NCI-H2196 treated with DMSO at 0.1 percent for 48 hours (cell line): ENCODE data around the gene TMEM131L.

Experiments used
- DNase-seq: peaks from one replicate; lab custom pipeline; 2025; ENCODE audit not compliant: unreplicated experiment; lab: John Stamatoyannopoulos, UW

TMEM131L gene

DNA sequence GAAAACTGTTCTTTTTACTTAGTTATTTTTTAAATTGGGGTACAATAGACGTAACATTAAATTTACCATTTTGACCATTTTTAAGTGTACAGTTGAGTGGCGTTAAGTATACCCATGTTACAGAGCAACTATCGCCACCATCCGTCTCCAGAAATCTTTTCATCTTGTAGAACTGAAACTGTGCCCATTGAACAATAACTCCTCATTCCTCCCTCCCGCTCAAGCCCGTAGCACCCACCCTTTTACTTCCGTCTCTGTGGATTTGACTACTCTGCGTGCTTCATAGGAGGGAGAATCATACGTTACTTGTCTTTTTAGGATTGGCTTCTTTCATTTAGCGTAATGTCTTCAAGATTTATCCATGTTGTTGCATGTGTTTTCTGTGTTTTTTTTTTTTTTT is 55.3 kb downstream of the TMEM131L start:
- DNase-seq: no peak

DNA sequence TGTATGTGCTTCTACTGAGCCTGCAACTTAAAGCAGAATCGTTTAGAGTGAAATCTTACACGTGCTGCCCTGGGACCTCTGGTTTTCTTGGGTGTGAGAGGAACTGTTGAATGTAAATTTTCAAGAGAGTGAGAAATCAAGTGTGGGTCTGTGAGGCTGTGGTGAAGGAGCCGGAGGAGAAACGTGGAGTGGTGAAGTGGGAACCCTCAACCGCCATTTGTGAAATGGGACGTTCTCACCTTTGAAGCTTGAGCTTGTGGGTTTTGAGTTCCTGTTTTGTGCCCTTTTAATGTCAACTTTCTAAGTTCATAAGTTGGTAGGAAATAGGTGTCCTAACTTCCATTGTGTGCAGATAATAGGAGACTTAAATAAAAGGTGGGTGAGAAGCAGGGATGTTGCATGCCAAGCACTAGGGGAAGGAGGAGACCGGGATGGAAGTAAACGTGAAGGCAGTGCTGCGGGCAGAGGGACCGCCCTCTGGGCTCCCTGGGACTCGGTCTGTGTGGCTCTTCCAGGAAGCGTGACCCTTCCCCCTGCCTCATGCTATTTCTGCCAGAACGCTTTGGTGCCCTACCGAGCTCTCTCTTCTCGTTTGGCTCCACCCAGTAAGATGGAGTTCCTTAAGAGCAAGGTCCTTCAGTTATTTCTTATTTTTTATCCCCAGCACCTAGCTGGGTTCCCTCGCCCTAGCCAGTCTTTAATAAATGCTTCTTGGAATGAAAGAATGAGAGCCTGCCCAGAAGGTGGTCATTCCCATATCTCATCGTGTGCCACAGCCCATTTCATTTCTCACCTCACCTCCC is 56.0 kb downstream of the TMEM131L start:
- no peak for DNase-seq

DNA sequence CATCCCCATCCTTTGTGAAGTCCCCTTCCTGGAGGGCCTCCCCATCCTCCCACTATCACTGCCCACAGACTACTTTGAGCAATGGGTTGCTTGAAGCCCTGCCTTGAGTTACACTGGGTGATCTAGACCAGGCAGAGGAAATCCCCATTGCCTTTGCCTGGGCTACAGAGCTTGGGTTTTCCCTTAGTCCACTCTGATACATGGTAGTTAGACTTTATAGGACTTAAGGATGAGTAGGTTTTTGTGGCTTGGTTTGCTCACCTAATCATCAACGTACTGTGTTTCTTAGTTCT is 56.6 kb downstream of the TMEM131L start:
- no peak for DNase-seq

DNA sequence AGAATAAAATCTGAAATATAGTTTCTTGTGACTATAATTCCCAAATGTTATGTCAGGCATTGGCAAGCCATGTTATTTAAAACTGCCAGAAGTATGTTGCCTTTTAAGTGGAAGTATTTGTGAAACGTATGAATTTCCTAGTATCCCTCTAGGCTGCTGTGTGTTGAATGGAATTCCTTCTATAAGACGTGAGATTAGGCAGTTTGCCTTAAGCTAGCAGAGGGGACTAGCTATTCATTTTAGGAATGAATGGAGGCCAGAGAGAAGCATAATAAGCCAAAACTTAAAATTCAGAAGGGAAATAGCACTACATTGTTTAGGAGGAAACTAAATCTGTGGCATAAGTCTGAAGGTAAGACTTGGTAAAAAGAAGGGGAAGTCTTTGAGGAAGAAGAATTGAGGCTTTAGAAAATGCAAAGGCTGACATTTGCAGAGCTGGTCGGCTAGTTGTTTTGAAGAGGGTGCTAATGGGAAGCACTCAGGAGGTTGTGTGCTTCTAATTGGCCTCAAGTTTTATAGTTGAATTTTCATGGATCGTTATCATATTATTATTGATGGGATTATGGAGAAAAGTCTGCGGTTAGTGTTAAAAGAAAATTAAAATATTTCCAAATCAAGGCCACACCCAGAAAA is 57.1 kb downstream of the TMEM131L start:
- DNase-seq: no peak

DNA sequence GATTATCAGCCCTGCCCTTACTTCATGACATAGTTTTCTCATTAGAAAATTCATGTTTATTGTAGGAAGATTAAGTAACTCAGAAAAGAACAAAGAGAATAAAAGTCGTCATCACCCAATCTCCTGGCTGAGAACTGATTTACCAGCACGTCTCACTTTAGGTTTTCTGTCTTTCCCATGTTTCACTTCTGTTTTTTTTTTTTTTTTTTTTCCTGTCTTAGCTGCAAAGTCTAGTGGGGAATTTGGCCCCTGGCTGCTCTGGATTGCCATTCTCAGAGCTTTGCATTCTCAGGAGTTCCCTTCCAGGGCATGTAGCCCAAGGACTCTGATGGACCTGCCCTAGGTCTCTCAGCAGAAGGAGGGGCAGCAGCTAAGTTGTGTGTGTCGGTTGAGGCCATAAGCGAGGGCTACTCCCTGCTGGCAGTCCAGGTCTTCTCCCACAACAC is 57.8 kb downstream of the TMEM131L start:
- DNase-seq: no peak

DNA sequence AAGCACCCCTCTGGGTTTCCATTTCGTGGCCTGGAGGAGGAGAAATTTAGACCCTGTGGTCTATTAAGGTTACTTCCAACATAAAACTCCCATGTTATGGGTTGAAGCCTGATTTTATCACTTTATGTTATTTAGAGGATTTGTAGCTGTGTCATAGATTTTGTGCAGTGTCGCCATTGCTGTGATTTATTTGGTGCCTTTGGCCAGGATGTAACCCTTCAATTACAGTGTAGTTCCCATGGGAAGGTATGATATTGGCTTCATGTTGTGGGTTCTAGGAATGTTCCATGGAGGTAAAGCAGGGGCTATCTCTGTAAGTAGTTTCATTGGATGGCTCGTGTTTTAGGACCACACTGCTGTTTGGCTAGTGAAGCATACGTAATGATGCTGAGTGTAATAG is 58.5 kb downstream of the TMEM131L start:
- no peak for DNase-seq

DNA sequence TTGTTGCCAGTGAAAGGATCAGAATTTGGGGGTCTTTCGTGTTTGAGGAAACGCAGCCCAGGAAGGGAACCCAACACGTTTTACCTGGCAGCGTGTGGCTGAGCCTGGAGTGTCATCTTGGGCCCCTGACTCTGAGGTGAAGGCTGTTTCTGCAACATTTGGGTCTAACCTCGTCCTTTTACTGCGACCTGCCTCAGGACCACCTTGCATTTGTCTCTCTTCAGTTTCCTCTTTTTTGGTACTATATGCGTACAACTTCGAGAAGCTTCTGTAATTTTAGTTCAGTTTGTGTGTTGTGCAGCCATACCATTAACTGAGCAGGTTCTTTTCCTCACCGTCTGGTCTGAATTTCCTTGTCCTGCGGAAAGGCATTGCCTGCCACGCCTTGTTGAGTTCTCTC is 61.5 kb downstream of the TMEM131L start:
- no peak for DNase-seq

DNA sequence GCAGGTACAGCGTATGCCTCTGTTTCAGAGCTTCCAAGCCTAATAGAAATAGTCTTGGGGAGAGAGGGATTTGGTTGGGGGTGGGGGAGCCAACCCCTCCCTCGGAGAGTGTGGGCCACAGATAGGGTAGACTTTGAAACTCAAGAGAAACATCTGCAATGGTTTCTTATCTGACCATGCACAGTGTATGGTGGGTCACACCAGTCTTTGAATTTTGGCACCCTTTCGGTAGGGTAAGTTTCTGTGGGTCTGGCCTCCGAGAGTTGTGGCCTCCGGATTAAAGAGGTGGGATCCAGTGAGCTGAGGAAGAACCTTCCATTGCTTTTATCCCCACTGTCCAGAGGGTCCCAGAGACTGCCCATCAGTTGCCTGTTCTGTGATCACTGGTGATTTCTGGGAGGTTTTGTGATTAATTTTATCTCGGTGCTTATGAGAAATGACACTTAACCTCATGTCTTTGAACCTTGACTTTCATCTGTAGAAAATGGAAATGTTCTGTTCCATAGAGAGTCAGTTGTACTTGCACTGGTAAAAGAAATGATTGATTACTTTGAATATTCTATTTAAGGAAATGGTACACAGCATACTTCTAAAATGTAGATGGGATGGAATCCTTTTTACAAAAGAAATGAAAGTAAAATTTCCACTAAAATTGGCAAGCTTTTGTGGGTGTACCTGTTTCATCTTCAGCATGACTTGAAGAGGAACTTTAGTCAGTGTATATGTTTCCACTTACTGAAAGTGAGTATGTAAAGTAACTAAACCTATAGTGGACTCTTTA is 62.7 kb downstream of the TMEM131L start:
- no peak for DNase-seq

DNA sequence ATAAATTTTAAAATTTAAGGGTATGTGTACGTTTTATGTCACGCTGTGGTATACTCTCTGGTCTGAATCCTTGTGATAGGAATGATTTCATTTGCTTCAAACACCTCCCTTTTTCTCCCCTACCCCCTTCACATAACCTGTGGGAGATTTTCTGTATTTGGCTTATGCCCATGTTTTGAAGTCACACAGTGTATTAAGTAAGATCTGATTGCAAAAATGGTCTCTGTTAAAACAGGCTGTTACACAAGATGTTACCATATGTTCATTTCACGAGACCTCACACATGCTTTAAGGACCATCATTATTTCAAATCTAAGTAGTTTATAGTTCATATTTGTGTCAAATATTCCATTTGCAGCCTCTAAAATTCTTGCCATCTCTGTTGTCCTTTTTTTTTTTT is 63.5 kb downstream of the TMEM131L start:
- DNase-seq: no peak

DNA sequence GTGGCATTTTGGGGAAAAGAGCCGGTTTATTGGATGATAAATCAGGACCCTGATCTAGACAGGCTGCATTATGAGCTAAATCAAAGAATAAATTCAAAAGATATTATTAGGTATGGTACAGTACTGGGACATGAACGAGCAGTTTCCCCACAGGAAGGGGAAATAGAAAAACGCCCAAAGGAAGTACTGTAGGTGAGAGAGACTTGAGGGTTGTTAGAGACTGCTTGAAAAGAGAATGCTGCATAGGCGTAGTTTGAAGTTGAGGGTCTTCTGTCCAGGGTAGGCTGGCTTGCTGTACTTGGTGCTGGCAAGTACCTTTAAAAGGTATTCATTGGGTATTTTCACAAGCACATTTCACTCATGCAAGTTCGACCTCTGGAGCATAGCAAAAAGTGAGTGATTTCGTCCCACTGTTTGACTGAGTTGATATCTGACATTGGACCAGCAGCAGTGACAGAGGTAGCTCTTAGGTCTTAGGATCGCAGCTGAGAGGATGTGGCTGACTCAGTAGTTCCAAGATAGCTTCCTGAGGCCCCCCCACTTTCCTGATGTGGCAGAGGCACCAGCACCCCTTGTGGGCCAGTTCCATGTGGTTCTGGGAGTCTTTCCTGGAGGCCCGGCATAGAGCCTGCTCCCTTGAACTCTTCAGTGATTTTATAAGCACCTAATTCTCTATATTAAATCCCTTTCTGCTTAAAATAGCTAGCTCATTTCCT is 64.3 kb downstream of the TMEM131L start:
- no peak for DNase-seq

DNA sequence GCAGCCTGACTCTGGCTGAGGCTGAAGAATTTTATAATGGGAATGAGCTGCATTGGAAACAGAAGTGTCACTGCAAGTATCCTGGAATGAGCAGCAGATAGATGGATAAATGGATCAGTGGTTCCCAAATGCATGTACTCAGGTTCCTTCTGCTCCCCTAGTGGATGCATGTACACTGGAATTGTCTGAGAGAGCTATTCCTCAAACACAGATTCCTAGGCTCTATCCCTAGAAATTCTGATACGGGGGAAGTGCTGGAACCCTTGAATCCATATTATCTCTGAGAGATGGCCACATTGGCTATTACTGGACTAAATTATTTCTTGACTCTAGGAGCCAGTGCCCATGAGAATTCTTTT is 64.8 kb downstream of the TMEM131L start:
- DNase-seq: no peak

DNA sequence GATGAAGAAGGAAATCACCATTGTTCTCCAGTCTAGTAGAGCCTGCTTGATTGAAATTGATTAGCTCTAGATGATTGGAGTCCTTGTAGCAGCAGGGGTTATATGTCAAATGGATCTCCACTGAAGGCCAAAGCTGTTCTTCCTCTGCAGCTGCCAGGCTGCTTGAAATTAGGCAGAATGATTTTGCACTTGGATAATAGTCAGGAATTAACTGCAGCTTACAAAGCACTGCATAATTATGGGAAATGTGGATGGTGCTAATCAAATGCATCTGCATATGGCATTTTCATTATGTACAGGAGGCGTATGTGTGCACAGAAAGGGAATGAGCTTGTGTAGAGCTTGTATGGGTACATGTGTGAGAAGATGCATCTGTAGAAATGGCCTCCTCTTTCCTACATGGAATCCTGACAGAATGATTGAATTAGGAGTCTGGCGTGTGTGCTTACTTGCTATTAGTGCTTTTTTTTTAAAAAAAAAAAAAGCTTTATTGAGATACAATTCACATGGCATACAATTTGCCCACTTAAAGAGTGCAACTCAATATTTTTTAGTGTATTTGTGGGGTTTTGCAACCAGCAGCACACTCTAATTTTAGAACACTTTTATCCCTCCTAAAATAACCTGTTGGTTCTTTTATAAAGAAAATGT is 65.9 kb downstream of the TMEM131L start:
- DNase-seq: no peak

DNA sequence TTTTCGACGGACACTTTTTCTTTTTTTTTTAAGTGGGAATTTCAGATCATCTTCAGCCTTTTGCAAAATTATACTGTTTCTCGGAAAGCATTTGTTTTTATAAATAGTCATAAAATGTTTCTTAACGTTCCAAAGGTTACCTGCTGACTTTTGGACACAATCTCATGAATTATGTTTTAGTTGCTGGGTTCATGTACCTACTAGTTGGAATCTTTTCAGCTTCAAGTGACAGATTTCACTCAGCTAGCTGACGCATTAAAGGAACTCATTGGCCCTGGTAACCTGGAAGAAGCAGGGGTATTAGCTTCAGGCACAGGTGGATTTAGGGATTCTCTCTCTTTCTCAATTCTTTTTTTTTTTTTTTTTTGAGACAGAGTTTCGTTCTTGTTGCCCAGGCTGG is 66.5 kb downstream of the TMEM131L start:
- no peak for DNase-seq

DNA sequence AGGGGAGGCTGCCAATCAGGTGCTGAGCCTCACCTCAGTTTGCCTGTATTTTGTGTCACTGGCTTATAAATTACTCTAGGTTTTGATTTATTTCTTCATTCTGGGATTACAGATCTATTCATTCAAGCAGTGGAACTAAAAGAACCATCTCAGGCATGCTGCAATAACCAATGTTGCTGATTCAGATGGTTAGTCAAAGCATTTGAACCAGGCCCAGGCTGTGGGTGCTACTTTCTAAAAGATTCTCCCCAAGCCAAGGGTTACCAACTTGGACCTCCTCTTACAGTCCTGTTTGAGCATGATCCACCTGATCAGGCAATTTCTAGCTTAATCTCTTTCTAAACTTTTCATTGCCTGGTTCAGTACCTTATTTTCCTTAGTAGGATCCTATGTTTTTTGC is 67.2 kb downstream of the TMEM131L start:
- no peak for DNase-seq

DNA sequence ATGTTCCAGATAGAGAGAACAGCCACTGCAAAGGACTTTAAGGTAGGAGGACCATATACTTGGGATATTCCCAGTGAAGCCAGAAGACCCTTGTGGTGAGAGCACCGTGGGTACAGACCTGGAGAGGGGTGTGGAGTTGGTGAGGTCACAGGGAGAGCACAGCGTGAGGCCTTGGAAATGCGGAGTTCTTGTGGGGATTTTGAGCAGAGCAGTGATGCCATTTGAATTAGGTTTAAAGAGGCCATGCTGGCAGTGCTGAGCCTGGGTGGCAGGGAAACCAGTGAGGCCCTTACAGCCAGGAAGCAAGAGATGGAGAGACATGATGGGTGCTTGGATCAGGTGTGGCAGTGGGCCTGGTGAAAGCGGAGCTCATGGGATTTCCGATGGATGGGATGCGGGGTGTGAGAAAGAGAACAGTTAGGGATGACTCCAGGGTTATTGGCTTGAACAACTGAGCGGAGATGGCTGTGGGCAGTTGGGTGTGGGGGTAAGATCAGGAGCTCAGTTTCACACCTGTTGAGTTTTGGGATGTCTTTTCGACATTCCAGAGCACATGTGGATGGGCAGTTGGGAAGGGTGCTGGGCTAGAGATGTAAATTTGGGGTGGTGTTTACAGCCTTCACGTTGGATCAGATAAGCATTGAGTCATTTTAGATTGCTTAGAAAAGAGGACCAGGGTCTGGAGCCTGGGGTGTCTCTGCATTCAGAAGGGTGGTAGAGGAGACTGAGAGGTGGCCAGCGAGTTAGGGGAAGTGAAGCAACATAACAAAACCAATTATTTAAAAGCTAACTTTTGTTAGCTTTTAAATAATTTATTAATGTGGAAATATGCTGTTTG is 68.9 kb downstream of the TMEM131L start:
- no peak for DNase-seq

DNA sequence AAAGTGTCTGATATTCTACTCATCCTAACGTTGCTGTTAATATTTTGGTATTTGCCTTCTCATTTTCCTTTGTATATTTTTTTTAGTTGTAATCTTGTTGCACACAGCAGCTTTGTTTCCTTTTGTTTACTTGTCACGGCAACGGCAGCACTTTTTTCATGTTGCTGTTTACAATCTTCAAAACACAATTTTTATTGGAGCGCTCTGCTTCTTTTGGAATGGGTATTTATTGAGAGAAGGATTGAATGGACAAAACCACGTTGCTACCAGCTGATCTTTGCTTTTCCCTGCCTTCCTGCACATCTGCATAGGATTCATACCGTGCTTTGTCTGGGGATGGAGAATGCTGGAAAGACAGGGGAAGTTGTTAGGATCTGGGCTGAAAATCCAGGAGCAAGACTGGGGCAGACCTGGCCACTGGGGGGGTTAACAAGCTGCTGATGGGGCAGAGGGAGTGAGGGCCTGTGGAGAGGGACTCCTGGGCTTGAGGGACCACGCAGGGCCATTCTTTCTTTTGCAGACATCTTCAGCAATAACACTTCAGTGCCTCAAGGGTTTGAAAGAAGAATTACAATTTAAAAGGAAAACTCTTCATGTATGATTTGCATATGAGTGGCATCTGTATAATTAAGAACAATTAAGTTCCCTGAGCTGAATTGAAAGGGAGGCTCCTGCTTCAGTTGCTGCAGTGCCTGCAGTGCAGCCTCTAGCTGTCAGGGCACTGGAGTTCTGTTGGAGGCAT is 69.8 kb downstream of the TMEM131L start:
- DNase-seq: no peak

DNA sequence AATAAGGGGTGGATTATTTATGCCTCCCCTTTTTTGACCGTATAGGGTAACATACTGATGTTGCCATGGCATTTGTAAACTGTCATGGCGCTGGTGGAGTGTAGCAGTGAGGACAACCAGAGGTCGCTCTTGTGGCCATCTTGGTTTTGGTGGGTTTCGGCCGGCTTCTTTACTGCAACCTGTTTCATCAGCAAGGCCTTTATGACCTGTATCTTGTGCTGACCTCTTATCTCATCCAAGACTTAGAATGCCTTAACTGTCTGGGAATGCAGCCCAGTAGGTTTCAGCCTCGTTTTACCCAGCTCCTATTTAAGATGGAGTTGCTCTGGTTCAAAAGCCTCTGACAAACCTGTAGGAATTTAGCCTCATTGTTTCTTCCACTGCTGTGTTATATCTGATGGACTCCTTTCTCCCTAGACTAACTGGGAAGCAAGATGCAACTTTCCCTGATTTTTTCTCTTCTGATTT is 71.4 kb downstream of the TMEM131L start:
- DNase-seq: no peak

DNA sequence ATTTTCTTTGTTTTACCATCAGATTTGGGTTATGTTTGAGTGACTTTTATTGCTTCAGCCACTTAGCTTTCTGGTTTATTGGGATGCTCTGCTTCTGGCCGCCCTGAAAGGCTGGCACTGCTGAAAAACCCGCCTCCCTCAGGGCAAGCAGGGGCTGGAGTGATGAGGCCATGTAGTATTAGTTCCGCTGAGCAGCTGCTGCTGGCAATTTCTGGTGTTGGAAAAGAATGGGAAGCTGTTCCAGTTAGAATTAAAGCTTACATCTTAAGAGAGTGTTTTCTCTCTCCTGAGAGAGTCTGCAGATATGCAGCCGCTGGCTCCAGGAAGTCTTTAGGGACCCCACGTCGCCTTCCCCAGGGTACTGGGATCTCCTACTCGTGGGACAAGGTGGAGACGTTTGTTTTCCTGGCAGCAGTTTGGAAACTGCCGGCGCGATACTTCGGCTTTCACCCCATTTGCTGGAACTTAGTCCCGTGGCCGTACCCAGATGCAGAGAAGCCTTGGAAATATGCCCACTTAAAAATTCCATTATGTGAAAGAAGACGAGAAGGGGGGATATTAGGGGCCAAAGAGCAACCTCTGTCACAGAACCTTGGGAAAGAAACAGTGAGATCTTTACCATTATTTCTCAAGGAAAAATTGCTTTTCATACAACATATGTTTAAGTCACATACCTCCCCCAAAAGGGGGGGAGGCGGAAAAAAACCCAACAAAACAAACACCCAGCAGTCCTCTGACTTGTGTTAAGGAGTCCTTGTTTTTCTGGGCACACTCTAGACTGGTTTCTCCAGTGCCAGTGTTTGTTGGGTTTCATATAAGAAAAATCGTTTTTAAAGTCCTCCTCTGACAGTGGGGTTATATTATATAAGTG is 72.6 kb downstream of the TMEM131L start:
- no peak for DNase-seq
